AG04450 (cell line): Measurements from ENCODE around the gene HERC4. TPM values are rescaled to one million over a fixed set of nuclear protein-coding genes. Genes with fewer than 3 reads are reported as not detected.
"Not testable (repeated sequence)": the region's sequence is repeated elsewhere in the genome, so short reads cannot be mapped to it uniquely, and the experiment has no call there.

Experiments used
- CTCF ChIA-PET: fragments of 300-600, 350-600 bp; formaldehyde crosslinking; extraction: SDS; loops from one replicate; lab custom pipeline; 2022; ENCODE audit warnings: antibody characterized with exemption, inconsistent platforms; lab: Charles Lee
- POLR2A ChIA-PET: fragments of 350-600 bp; formaldehyde crosslinking; extraction: SDS; loops from one replicate; lab custom pipeline; 2021; ENCODE audit warnings: antibody characterized with exemption, inconsistent platforms; lab: Yijun Ruan, JAX
- DNase-seq: peaks from one replicate; pipeline ENCODE4 v3.0.0-alpha.2; 2011; ENCODE audit warnings: low read depth, low spot score
- H3K27ac ChIP-seq: one replicate; pipeline ENCODE4 v1.5.1; 2012; ENCODE audit warnings: low read depth, low read length, control low read depth
- H3K27me3 ChIP-seq: one replicate; pipeline ENCODE4 v1.6.0; 2012; ENCODE audit warnings: low read length; ENCODE audit not compliant: control insufficient read depth, insufficient read depth
- H3K4me3 ChIP-seq: 2 replicates; pipeline ENCODE4 v1.5.1; 2011; ENCODE audit warnings: mild to moderate bottlenecking, low read depth, low read length, control low read depth
- H3K9me3 ChIP-seq: 2 replicates; pipeline ENCODE4 v1.5.1; 2012; ENCODE audit warnings: low read length; ENCODE audit not compliant: control insufficient read depth, insufficient read depth
- CTCF ChIP-seq: IDR thresholded peaks from 2 replicates; pipeline ENCODE4 v1.5.1; 2011; ENCODE audit warnings: low read depth, low read length, control low read depth, inconsistent platforms
- polyA plus RNA-seq: library from polyadenylated mRNA; depleted of rRNA; stranded (reverse); fragments of >200 nt; gene quantifications from 2 replicates; pipeline ENCODE4 v1.2.3, GENCODE V29; 2011

HERC4 gene
- polyA plus RNA-seq, 1 experiment: 59.1 TPM

GRCh38 chr10:68007356-68007755, 67.7 kb downstream of the HERC4 start:
- ChIA-PET CTCF (no interaction called here), POLR2A (no interaction called here)
- Histone ChIP-seq H3K27me3 (no peaks in the 10 kb centered on the region), H3K9me3 (no peaks in the 10 kb centered on the region), H3K27ac (no peak overlapping the region), H3K4me3 (no peak overlapping the region)
- no peak for TF ChIP-seq CTCF
- no peak for DNase-seq

GRCh38 chr10:68001539-68001938, 73.5 kb downstream of the HERC4 start:
- Histone ChIP-seq H3K4me3 (no peak overlapping the region), H3K27ac (no peak overlapping the region), H3K9me3 (no peaks in the 10 kb centered on the region), H3K27me3 (no peaks in the 10 kb centered on the region)
- ChIA-PET CTCF (no interaction called here), POLR2A (no interaction called here)
- DNase-seq: no peak
- no peak for TF ChIP-seq CTCF

GRCh38 chr10:68001000-68001399, 74.1 kb downstream of the HERC4 start:
- Histone ChIP-seq H3K27ac (no peak overlapping the region), H3K4me3 (no peak overlapping the region), H3K27me3 (no peaks in the 10 kb centered on the region), H3K9me3 (no peaks in the 10 kb centered on the region)
- no peak for TF ChIP-seq CTCF
- ChIA-PET POLR2A (no interaction called here), CTCF (interaction anchor here (0.6 kb wide), 1 partner anchor 210 kb away, joined by 3 read pairs; no protein-coding TSS in a partner anchor)
- DNase-seq: no peak

- no peaks in the 10 kb centered on the region for H3K27me3 ChIP-seq
- no peak for DNase-seq
- H3K27ac ChIP-seq: no peak overlapping the region
- H3K9me3 ChIP-seq: no peaks in the 10 kb centered on the region
- ChIA-PET POLR2A (no interaction called here), CTCF (no interaction called here)
- TF ChIP-seq CTCF: no peak
- H3K4me3 ChIP-seq: no peak overlapping the region
Measured at GRCh38 chr10:67990093-67990492, 85.0 kb downstream of the HERC4 start.

- no peaks in the 10 kb centered on the region for H3K27me3 ChIP-seq
- H3K9me3 ChIP-seq: no peaks in the 10 kb centered on the region
- H3K27ac ChIP-seq: no peak overlapping the region
- no peak overlapping the region for H3K4me3 ChIP-seq
- no peak for TF ChIP-seq CTCF
- no peak for DNase-seq
- ChIA-PET CTCF (no interaction called here), POLR2A (no interaction called here)
Measured at GRCh38 chr10:67988606-67989005, 86.5 kb downstream of the HERC4 start.

- H3K27ac ChIP-seq, H3K9me3 ChIP-seq, CTCF ChIA-PET, DNase-seq, POLR2A ChIA-PET, H3K27me3 ChIP-seq, H3K4me3 ChIP-seq: not testable (repeated sequence)
Measured at GRCh38 chr10:67982603-67983002, 92.5 kb downstream of the HERC4 start.
